H1 (cell line): ENCODE results near the gene NCOA6. TPM values are rescaled to one million over a fixed set of nuclear protein-coding genes. Genes with fewer than 3 reads are reported as not detected.

Source experiments
- BCL11A ChIP-seq, 2 experiments: IDR thresholded peaks; one replicate each; pipeline ENCODE4 v1.6.1; 2011; ENCODE audit warnings: low read depth in 2 of 2, low read length in 2 of 2, mild to moderate bottlenecking in 2 of 2
- JUN ChIP-seq: IDR thresholded peaks from 2 replicates; pipeline ENCODE4 v1.6.1; 2011; ENCODE audit warnings: low read depth, mild to moderate bottlenecking, improper control_type of control experiment, low read length
- RAD21 ChIP-seq, 2 experiments: IDR thresholded peaks in 1 of 2; conservative IDR thresholded peaks in 1 of 2; 2 replicates each; pipeline ENCODE4 v1.6.1; 2011; ENCODE audit warnings: low read depth in 2 of 2, low read length in 2 of 2, improper control_type of control experiment in 1 of 2, inconsistent platforms in 1 of 2, mild to moderate bottlenecking in 1 of 2, moderate library complexity in 1 of 2
- SIRT6 ChIP-seq: IDR thresholded peaks from one replicate; pipeline ENCODE4 v1.7.1; 2012; ENCODE audit warnings: low read length, inconsistent platforms
- TBP ChIP-seq: IDR thresholded peaks from 2 replicates; pipeline ENCODE4 v1.6.1; 2011; ENCODE audit warnings: low read depth, low read length, improper control_type of control experiment
- polyA plus RNA-seq, 7 experiments: library from polyadenylated mRNA; depleted of rRNA in 3 of 7; stranded (reverse) in 5 of 7; unstranded in 2 of 7; fragments of >200 nt in 5 of 7; fragments of 200-250 nt in 2 of 7; gene quantifications; 1 replicate in 5 of 7; 2 replicates in 1 of 7; 4 replicates in 1 of 7; pipeline versions ENCODE4 v1.2.1 to v1.2.3, GENCODE V29; 2011 to 2013; ENCODE audit warnings: missing spikeins in 2 of 7, mixed read lengths in 2 of 7
- total RNA-seq: library from RNA; stranded (reverse); fragmentation: NEBNext Ultra II Directional; extraction: Animal tissue kit (Norgen Biotek cat#: 25700); gene quantifications from 2 replicates; pipeline ENCODE4 v1.2.1, GENCODE V29; 2021

Gene NCOA6
- total and polyA plus RNA-seq, 2 of the 8 experiments (the other 6 are each of a cell fraction or from before 2014, with no cell fraction given): 9.0 to 9.5 TPM

GRCh38 chr20:34676642-34677373 lies 148.6 kb downstream of the NCOA6 start, which contains the start of gene PIGU (continued):
- no peak for TF ChIP-seq JUN
- TF ChIP-seq SIRT6: no peak
- TF ChIP-seq TBP: peak; percentile 62
- no peak for TF ChIP-seq RAD21 (IDR thresholded peaks at IDR 0.05 in 1 of 2, conservative IDR thresholded peaks at IDR 0.05 in 1 of 2; ENCODE audit: low read depth in 2 of 2, low read length in 2 of 2)
- TF ChIP-seq BCL11A (IDR thresholded peaks at IDR 0.05; ENCODE audit: low read depth in 2 of 2, low read length in 2 of 2): no peak
- TF ChIP-seq, all 59 proteins: peak for 22
